MM.1S (cell line): Measurements from ENCODE around the gene FKBP3.

Experiments
- CTCF ChIP-seq: fragments of 300-600 bp; sonication (generic); IDR thresholded peaks from 2 replicates; pipeline ENCODE4 v1.5.1; 2016; ENCODE audit warnings: antibody characterized with exemption, low read length, mixed read lengths
- EZH2 ChIP-seq: fragments of 300-600 bp; sonication (generic); optimal IDR thresholded peaks from 2 replicates; pipeline ENCODE3; 2017; ENCODE audit warnings: low read depth, mild to moderate bottlenecking, antibody characterized with exemption, low read length, mixed read lengths
- EZH2phosphoT487 ChIP-seq: fragments of 300-600 bp; sonication (generic); IDR thresholded peaks from 2 replicates; pipeline ENCODE4 v1.6.1; 2018; ENCODE audit warnings: antibody characterized with exemption, low read length

- TF ChIP-seq CTCF (no peak), EZH2 (no peak), EZH2phosphoT487 (no peak)
Observed at GRCh38 chr14:45072126-45072525, 62.2 kb downstream of the FKBP3 start.
